GM12878 (cell line): ENCODE data around the gene PUDP.

Experiments
- CREM ChIP-seq: IDR thresholded peaks from 2 replicates; pipeline ENCODE4 v1.6.1; 2014; ENCODE audit warnings: antibody characterized with exemption, low read depth
- CTCF ChIP-seq, 3 experiments: IDR thresholded peaks in 2 of 3; conservative IDR thresholded peaks in 1 of 3; 2 replicates each; pipeline ENCODE4 v1.5.1; 2011; ENCODE audit warnings: low read depth in 3 of 3, low read length in 3 of 3, mild to moderate bottlenecking in 3 of 3, control low read depth in 2 of 3, moderate library complexity in 2 of 3, inconsistent platforms in 1 of 3, mixed read lengths in 1 of 3; ENCODE audit not compliant: control insufficient read depth in 2 of 3, insufficient read depth in 1 of 3; ENCODE audit errors: extremely low read depth in 1 of 3

GRCh38 chrX:7059214-7059838 is 88.6 kb downstream of the PUDP start:
- TF ChIP-seq CREM (peak; percentile 93), CTCF (IDR thresholded peaks at IDR 0.05 in 2 of 3, conservative IDR thresholded peaks at IDR 0.05 in 1 of 3; ENCODE audit: control insufficient read depth in 2 of 3, extremely low read depth in 1 of 3, insufficient read depth in 1 of 3, low read depth in 3 of 3, low read length in 3 of 3) (no peak; a peak in 1 of 6 replicates)
